BLaER1 treated with 17β-estradiol and CSF1 and Interleukin-3, amounts not matched to agents 10 nM and 100 nM (cell line): ENCODE measurements around the gene GALNT12.

Experiments
- H3K27ac ChIP-seq, 11 experiments: shearing (Covaris generic); formaldehyde crosslinking; 2 replicates each; pipeline ENCODE4 v1.8.1; 2022
- H3K27me3 ChIP-seq, 11 experiments: shearing (Covaris generic); formaldehyde crosslinking; 2 replicates each; pipeline ENCODE4 v1.8.1; 2022
- H3K36me3 ChIP-seq, 11 experiments: shearing (Covaris generic); formaldehyde crosslinking; 2 replicates each; pipeline ENCODE4 v1.8.1; 2022
- H3K4me1 ChIP-seq, 10 experiments: shearing (Covaris generic); formaldehyde crosslinking; 2 replicates each; pipeline ENCODE4 v1.8.1; 2022
- H3K4me2 ChIP-seq, 11 experiments: shearing (Covaris generic); formaldehyde crosslinking; 2 replicates each; pipeline ENCODE4 v1.8.1; 2022
- H3K4me3 ChIP-seq, 10 experiments: shearing (Covaris generic); formaldehyde crosslinking; 2 replicates each; pipeline ENCODE4 v1.8.1; 2022
- H3K9ac ChIP-seq, 11 experiments: shearing (Covaris generic); formaldehyde crosslinking; 2 replicates each; pipeline ENCODE4 v1.8.1; 2022
- H3K9me3 ChIP-seq, 11 experiments: shearing (Covaris generic); formaldehyde crosslinking; replicated peaks in 1 of 11; 2 replicates each; pipeline ENCODE4 v1.8.1; 2022
- H4K20me1 ChIP-seq, 11 experiments: shearing (Covaris generic); formaldehyde crosslinking; 2 replicates each; pipeline ENCODE4 v1.8.1; 2022
- Cebpa-rat ChIP-seq, 11 experiments: shearing (Covaris generic); IDR thresholded peaks; 2 replicates each; pipeline ENCODE4 v1.8.1; 2022

Gene GALNT12

GRCh38 chr9:98770717-98771116 is 36.8 kb upstream of the GALNT12 start:
- H3K4me2 ChIP-seq: no peak overlapping the region
- no peak overlapping the region for H3K27ac ChIP-seq
- peaks cover 38 to 94% (median 79%) of the 10 kb centered on the region in 11 experiments for H3K36me3 ChIP-seq
- H3K9me3 ChIP-seq: no peaks in the 10 kb centered on the region
- no peaks in the 10 kb centered on the region for H3K4me1 ChIP-seq
- no peaks in the 10 kb centered on the region for H3K27me3 ChIP-seq
- H3K9ac ChIP-seq: no peak overlapping the region
- no peak for TF ChIP-seq Cebpa-rat (IDR thresholded peaks at IDR 0.05)
- H3K4me3 ChIP-seq: no peak overlapping the region
- H4K20me1 ChIP-seq: 0 out of 22 replicates have a peak, but pooled peaks cover 0 to 7% (median 0%) of the 10 kb centered on the region in 11 experiments

DNA sequence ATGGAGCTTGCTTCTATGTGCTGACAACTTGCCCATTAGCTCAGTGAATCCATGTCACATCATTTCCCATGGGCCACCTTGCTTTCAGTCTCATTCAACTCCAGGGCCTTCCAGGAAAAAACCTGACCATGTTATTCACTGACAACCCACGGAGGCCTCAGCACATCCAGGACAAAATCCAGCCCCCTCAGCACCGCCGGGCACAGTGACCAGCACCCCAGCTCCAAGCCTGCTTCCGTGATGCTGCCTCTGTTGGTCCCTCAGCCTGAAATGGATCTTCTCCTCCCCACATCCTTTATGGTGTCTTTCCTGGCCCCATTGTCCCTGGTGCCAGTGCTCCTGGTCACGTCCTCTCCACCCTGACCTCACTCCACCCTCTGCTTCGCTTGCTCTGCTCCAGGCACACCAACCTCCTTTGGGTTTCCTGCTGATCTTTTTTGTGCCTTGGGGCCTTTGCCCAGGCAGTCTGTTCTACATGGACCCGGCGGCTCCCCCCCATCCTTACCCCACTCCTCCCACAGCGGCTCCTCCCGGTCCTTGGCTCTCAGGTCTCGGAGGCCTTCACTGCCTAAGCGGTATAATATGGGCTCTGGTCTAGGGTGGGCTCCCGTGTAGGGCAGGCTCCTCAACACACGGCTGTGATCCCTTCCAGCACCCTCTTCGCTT is 36.1 kb upstream of the GALNT12 start:
- Histone ChIP-seq H3K9me3 (no peaks in the 10 kb centered on the region), H3K4me1 (no peaks in the 10 kb centered on the region), H3K36me3 (peaks cover 38 to 88% (median 76%) of the 10 kb centered on the region in 11 experiments), H3K9ac (no peak overlapping the region), H3K27me3 (no peaks in the 10 kb centered on the region), H3K4me3 (no peak overlapping the region), H3K4me2 (no peak overlapping the region), H3K27ac (no peak overlapping the region), H4K20me1 (0 out of 22 replicates have a peak, but pooled peaks cover 0 to 7% (median 0%) of the 10 kb centered on the region in 11 experiments)
- no peak for TF ChIP-seq Cebpa-rat (IDR thresholded peaks at IDR 0.05)

- no peak overlapping the region for H3K27ac ChIP-seq
- 0 out of 22 replicates have a peak, but pooled peaks cover 0 to 7% (median 0%) of the 10 kb centered on the region in 11 experiments for H4K20me1 ChIP-seq
- no peaks in the 10 kb centered on the region for H3K9me3 ChIP-seq
- no peaks in the 10 kb centered on the region for H3K27me3 ChIP-seq
- H3K4me3 ChIP-seq: no peak overlapping the region
- no peaks in the 10 kb centered on the region for H3K4me1 ChIP-seq
- no peak overlapping the region; a peak in 1 of 22 replicates for H3K9ac ChIP-seq
- H3K36me3 ChIP-seq: peaks cover 30 to 88% (median 75%) of the 10 kb centered on the region in 11 experiments
- H3K4me2 ChIP-seq: no peak overlapping the region
- no peak for TF ChIP-seq Cebpa-rat (IDR thresholded peaks at IDR 0.05)
These were observed 34.9 kb upstream of the GALNT12 start for GRCh38 chr9:98772364-98773155.

DNA sequence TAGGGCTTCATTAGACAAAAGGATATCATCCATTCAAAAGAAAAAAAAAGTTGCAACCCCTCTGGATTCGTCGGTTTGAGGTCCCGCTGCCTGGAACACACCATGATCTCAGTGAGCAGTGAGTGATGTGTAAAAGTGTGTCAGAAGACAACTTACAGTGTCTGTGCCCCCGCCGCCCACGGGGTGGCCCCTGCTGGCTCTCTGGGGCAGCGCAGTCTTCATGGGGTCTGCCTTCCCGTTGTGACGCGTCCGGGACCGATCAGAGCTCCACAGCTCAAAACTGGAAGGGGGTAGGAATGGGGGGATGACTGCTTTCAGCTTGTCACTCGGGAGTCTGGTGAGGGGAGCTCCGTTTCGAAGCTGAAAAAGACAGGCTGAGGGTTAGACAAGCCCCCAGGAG is 33.7 kb upstream of the GALNT12 start:
- H4K20me1 ChIP-seq: peaks cover 0 to 7% (median 0%) of the 10 kb centered on the region in 11 experiments; a peak in 1 of 22 replicates
- no peaks in the 10 kb centered on the region for H3K4me1 ChIP-seq
- no peaks in the 10 kb centered on the region for H3K9me3 ChIP-seq
- H3K27me3 ChIP-seq: no peaks in the 10 kb centered on the region
- H3K4me3 ChIP-seq: no peak overlapping the region
- no peak overlapping the region for H3K4me2 ChIP-seq
- peaks cover 28 to 85% (median 72%) of the 10 kb centered on the region in 11 experiments for H3K36me3 ChIP-seq
- TF ChIP-seq Cebpa-rat (IDR thresholded peaks at IDR 0.05): no peak
- H3K9ac ChIP-seq: no peak overlapping the region
- no peak overlapping the region for H3K27ac ChIP-seq

DNA sequence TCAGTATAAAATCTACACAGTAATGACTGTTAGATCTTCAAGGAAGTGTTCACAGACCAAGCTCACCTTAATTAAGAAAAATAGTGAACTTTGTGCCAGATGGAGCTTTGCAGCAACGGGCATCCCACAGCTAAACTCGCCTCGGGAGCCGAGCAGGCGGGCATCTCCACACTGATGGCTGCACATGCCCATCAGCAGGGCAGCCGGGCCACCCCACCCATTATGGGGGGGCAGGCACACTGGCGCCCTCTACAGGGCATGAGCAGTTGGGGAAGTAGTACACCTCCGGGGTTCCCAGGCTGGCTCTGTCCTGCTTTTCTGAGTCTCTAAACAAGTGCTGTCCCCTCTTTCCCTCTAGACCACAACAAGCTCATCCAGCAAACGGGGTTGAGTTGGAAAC is 32.7 kb upstream of the GALNT12 start:
- H3K4me3 ChIP-seq: no peak overlapping the region
- no peak for TF ChIP-seq Cebpa-rat (IDR thresholded peaks at IDR 0.05)
- H3K4me1 ChIP-seq: no peaks in the 10 kb centered on the region
- H3K9ac ChIP-seq: no peak overlapping the region
- H3K9me3 ChIP-seq: no peaks in the 10 kb centered on the region
- peaks cover 28 to 74% (median 64%) of the 10 kb centered on the region in 11 experiments for H3K36me3 ChIP-seq
- peaks cover 0 to 7% (median 0%) of the 10 kb centered on the region in 11 experiments; a peak in 1 of 22 replicates for H4K20me1 ChIP-seq
- H3K27me3 ChIP-seq: no peaks in the 10 kb centered on the region
- H3K4me2 ChIP-seq: no peak overlapping the region
- no peak overlapping the region for H3K27ac ChIP-seq

DNA sequence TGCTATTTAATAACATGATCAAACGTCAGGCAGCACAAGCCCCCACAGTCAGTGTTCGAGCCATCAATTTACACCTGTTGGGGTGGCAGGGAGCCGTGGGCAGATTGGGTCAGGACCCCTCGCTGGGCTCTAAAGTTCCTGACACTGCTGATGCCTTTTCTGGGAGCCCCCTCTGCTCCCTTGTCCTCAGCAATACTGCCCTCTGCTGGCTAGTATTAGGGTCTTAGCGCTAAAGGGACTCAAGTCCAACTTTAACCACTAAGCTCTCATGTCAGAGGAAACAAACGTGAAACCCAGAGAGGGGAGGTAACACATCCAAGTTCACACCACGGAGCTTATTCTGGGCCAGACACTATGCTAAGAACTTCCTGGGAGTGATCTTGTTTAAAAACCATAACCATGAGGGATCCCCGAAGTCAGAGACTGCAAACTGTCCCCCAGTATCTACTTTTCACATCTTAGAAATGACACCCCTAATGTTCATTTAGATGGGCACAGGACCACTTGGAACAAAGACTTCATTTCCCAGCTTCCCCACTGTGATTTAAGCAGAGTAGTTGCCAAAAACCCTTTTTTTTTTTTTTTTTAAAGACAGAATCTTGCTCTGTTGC is 31.5 kb upstream of the GALNT12 start:
- peaks cover 28 to 74% (median 52%) of the 10 kb centered on the region in 11 experiments for H3K36me3 ChIP-seq
- H4K20me1 ChIP-seq: peaks cover 0 to 7% (median 0%) of the 10 kb centered on the region in 11 experiments; a peak in 1 of 22 replicates
- H3K9ac ChIP-seq: no peak overlapping the region
- no peak for TF ChIP-seq Cebpa-rat (IDR thresholded peaks at IDR 0.05)
- no peak overlapping the region for H3K4me3 ChIP-seq
- H3K27me3 ChIP-seq: no peaks in the 10 kb centered on the region
- H3K4me2 ChIP-seq: no peak overlapping the region
- no peaks in the 10 kb centered on the region for H3K9me3 ChIP-seq
- no peak overlapping the region for H3K27ac ChIP-seq
- no peaks in the 10 kb centered on the region for H3K4me1 ChIP-seq

- TF ChIP-seq Cebpa-rat (IDR thresholded peaks at IDR 0.05): no peak
- no peaks in the 10 kb centered on the region for H3K9me3 ChIP-seq
- H3K36me3 ChIP-seq: peaks cover 15 to 74% (median 52%) of the 10 kb centered on the region in 11 experiments
- H3K4me2 ChIP-seq: no peak overlapping the region
- peaks cover 0 to 6% (median 0%) of the 10 kb centered on the region in 11 experiments; a peak in 2 of 22 replicates for H4K20me1 ChIP-seq
- no peaks in the 10 kb centered on the region for H3K27me3 ChIP-seq
- H3K4me1 ChIP-seq: no peaks in the 10 kb centered on the region
- no peak overlapping the region for H3K4me3 ChIP-seq
- no peak overlapping the region for H3K27ac ChIP-seq
- H3K9ac ChIP-seq: no peak overlapping the region
These were observed 29.9 kb upstream of the GALNT12 start for GRCh38 chr9:98777618-98778017.

- H3K27me3 ChIP-seq: no peaks in the 10 kb centered on the region
- no peak overlapping the region for H3K27ac ChIP-seq
- no peak overlapping the region for H3K9ac ChIP-seq
- H3K9me3 ChIP-seq: no peaks in the 10 kb centered on the region
- no peak overlapping the region for H3K4me2 ChIP-seq
- H4K20me1 ChIP-seq: peaks cover 0 to 5% (median 0%) of the 10 kb centered on the region in 11 experiments; a peak in 2 of 22 replicates
- H3K36me3 ChIP-seq: peaks cover 10 to 72% (median 50%) of the 10 kb centered on the region in 11 experiments
- TF ChIP-seq Cebpa-rat (IDR thresholded peaks at IDR 0.05): no peak
- H3K4me3 ChIP-seq: no peak overlapping the region
- no peaks in the 10 kb centered on the region for H3K4me1 ChIP-seq
These were observed 29.2 kb upstream of the GALNT12 start for GRCh38 chr9:98778251-98778650.
